Prostate gland (tissue), 2 donors: ENCODE data around the gene RAB13. TPM values are rescaled to one million over a fixed set of nuclear protein-coding genes. Genes with fewer than 3 reads are reported as not detected.

ENCODE experiments used
- DNase-seq: peaks from one replicate; pipeline ENCODE4 v3.0.0-alpha.2; 2019; ENCODE audit warnings: low spot score
- H3K27ac ChIP-seq, 2 donors: fragments of 200-600 bp; sonication (generic); 2 replicates each; pipeline ENCODE4 v1.5.1; 2017 to 2019
- H3K27me3 ChIP-seq: fragments of 200-600 bp; sonication (generic); replicated peaks from 2 replicates; pipeline ENCODE4 v1.5.1; 2019; ENCODE audit not compliant: insufficient read depth
- H3K36me3 ChIP-seq, 2 donors: fragments of 200-600 bp; sonication (generic); 1 replicate in 1 of 2; 2 replicates in 1 of 2; pipeline versions ENCODE4 v1.5.1 to v1.8.1; 2017 to 2019
- H3K4me1 ChIP-seq: fragments of 200-600 bp; sonication (generic); replicated peaks from 2 replicates; pipeline ENCODE4 v1.5.1; 2019
- H3K4me3 ChIP-seq, 2 donors: fragments of 200-600 bp; sonication (generic); 2 replicates each; pipeline ENCODE4 v1.5.1; 2017 to 2019
- H3K9me3 ChIP-seq: fragments of 200-600 bp; sonication (generic); 2 replicates; pipeline ENCODE4 v1.5.1; 2017
- POLR2A ChIP-seq: fragments of 450-650 bp; IDR thresholded peaks from one replicate; pipeline ENCODE4 v1.6.1; 2016; ENCODE audit warnings: antibody characterized with exemption, mild to moderate bottlenecking
- POLR2AphosphoS5 ChIP-seq: sonication (generic); formaldehyde crosslinking; IDR thresholded peaks from one replicate; pipeline ENCODE4 v1.6.1; 2017; ENCODE audit warnings: antibody characterized with exemption
- WGBS: methylation state at CpG from one replicate; pipeline ENCODE4 v1.1.5; 2018; 5-methylcytosine and 5-hydroxymethylcytosine counted together
- intact Hi-C: fragments of 100-400 bp; cut with DNase I; formaldehyde crosslinking; loops from one replicate; pipeline ENCODE4 v1.14.2; 2022
- total RNA-seq, 2 donors: library from RNA; depleted of rRNA; stranded (reverse); fragments of >200 nt; gene quantifications; one replicate each; pipeline ENCODE4 v1.1.0, GENCODE V29; 2016
- TF ChIP-seq, protein P1 (sequence below), 4 experiments: fragments of 200-600 bp in 2 of 4; fragments of 450-650 bp in 2 of 4; sonication (generic) in 2 of 4; IDR thresholded peaks; 1 replicate in 3 of 4; 2 replicates in 1 of 4; pipeline ENCODE4 v1.5.1; 2016 to 2019; ENCODE audit warnings: antibody characterized with exemption in 4 of 4, mild to moderate bottlenecking in 2 of 4, moderate library complexity in 2 of 4

Gene RAB13
- total RNA-seq, 2 donors from 2014 or later: 49.1 to 49.3 TPM

DNA sequence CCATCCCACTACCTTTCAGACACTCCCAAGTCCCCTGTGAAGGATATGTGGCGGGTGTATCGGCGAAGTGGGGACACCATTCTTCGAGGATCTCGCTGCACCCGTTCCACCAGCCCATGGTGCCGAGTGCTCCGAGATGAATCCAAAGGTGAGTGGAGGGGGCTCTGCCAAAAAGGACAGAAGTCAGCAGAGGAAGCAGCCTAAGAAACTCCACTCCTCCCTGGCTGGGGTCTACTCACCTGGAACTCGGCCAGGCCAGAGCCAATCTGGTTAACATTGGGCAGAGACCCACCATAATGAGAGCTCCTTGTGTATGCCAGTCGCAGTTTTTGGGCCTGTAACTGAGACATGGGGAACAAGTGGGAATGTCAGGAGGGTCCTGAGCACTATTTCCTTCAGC lies 31.3 kb downstream of the RAB13 start:
- peaks cover 15 to 19% of the 10 kb centered on the region in 2 donors for H3K36me3 ChIP-seq
- H3K27me3 ChIP-seq: no peaks in the 10 kb centered on the region
- H3K27ac ChIP-seq: no peak overlapping the region
- intact Hi-C loops: no loop called here
- no peaks in the 10 kb centered on the region for H3K9me3 ChIP-seq
- DNase-seq: no peak
- H3K4me3 ChIP-seq: no peak overlapping the region
- 92% methylated on average over 10 of the region's 10 CpGs for WGBS
- TF ChIP-seq, protein P1, sequence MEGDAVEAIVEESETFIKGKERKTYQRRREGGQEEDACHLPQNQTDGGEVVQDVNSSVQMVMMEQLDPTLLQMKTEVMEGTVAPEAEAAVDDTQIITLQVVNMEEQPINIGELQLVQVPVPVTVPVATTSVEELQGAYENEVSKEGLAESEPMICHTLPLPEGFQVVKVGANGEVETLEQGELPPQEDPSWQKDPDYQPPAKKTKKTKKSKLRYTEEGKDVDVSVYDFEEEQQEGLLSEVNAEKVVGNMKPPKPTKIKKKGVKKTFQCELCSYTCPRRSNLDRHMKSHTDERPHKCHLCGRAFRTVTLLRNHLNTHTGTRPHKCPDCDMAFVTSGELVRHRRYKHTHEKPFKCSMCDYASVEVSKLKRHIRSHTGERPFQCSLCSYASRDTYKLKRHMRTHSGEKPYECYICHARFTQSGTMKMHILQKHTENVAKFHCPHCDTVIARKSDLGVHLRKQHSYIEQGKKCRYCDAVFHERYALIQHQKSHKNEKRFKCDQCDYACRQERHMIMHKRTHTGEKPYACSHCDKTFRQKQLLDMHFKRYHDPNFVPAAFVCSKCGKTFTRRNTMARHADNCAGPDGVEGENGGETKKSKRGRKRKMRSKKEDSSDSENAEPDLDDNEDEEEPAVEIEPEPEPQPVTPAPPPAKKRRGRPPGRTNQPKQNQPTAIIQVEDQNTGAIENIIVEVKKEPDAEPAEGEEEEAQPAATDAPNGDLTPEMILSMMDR (IDR thresholded peaks at IDR 0.05): no peak
- TF ChIP-seq POLR2A (no peak), POLR2AphosphoS5 (no peak)
- no peaks in the 10 kb centered on the region for H3K4me1 ChIP-seq

DNA sequence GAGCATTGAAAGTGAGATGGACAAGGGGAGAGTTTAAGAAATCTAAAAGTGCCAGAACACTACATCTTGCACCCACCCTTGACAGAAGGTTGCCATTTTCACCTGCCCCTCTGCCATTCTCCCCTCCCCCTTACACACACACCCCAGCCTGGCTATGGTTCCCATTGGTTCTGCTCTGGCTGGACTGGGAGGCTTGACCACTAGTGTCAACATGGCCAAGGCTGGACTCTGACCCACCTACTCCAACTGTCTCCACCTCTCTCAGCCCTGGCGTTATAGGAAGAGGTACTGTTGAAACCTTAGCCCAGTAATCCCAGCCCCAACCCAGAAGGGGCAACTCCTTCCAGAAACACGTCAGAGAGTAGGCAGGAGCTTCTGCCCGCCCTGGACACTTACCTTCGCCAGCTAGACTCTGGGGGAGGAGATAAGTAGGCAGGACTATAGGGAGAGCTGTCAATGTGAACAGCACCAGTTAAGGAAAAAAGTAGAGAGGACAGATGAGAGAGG lies 32.2 kb downstream of the RAB13 start:
- no peak for DNase-seq
- H3K9me3 ChIP-seq: no peaks in the 10 kb centered on the region
- H3K27ac ChIP-seq: no peak overlapping the region
- H3K4me1 ChIP-seq: no peaks in the 10 kb centered on the region
- H3K4me3 ChIP-seq: no peak overlapping the region
- no peaks in the 10 kb centered on the region for H3K27me3 ChIP-seq
- 70% methylated on average over 4 of the region's 4 CpGs for WGBS
- intact Hi-C loops: no loop called here
- no peak for TF ChIP-seq POLR2A
- H3K36me3 ChIP-seq: peaks cover 15 to 19% of the 10 kb centered on the region in 2 donors

DNA sequence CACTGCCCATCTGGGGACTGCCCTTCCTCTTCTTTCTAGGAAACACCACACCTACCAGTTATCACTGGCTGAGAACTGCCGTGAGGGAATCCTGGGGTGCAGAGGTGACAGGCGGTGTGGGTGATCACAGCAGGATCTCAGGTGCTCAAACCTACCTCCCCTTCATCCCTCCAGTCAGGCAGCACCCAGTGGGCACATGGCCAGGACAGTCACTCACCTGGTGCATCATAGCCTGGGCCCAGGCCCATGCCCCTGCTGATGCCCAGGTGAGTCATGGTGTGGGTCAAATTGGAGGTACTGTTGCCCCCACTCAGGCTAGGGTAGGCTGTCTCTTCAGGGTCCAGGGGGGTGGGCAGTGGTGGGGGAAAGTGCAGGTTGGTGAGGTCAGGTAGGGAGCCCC lies 34.3 kb downstream of the RAB13 start:
- Histone ChIP-seq H3K27me3 (no peaks in the 10 kb centered on the region), H3K4me3 (no peak overlapping the region), H3K9me3 (no peaks in the 10 kb centered on the region), H3K27ac (no peak overlapping the region), H3K4me1 (no peaks in the 10 kb centered on the region), H3K36me3 (peaks cover 15 to 19% of the 10 kb centered on the region in 2 donors)
- intact Hi-C loops: no loop called here
- TF ChIP-seq POLR2AphosphoS5 (no peak), POLR2A (no peak)
- TF ChIP-seq, protein P1 (IDR thresholded peaks at IDR 0.05): no peak
- no peak for DNase-seq
- 87% methylated on average over 2 of the region's 2 CpGs for WGBS

DNA sequence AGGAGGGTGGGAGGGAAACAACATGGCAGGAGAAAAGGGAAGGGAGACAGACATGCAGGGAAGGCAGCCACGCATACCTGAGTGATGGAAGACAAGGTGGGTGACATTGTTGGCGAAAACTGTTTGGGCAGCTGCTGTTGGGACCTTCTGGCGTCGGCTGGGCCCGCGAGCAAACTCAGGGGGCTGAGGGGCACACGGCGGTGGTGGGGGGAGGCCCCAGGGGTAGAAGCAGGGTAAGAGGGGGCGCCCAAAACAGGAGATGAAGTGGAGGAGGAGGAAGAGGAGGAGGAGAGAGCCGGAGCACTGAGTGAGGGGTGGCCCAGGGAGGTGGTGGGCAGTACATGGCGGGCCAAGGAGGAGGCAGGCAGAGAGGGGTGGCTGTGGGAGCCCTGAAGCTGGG lies 35.0 kb downstream of the RAB13 start:
- no peak for DNase-seq
- peaks cover 15 to 19% of the 10 kb centered on the region in 2 donors for H3K36me3 ChIP-seq
- no peaks in the 10 kb centered on the region for H3K4me1 ChIP-seq
- WGBS: 88% methylated on average over 11 of the region's 11 CpGs
- no peaks in the 10 kb centered on the region for H3K9me3 ChIP-seq
- H3K27ac ChIP-seq: no peak overlapping the region
- H3K27me3 ChIP-seq: no peaks in the 10 kb centered on the region
- TF ChIP-seq, protein P1 (IDR thresholded peaks at IDR 0.05): no peak
- no peak for TF ChIP-seq POLR2AphosphoS5
- TF ChIP-seq POLR2A: no peak
- no peak overlapping the region for H3K4me3 ChIP-seq
- intact Hi-C loops: no loop called here

DNA sequence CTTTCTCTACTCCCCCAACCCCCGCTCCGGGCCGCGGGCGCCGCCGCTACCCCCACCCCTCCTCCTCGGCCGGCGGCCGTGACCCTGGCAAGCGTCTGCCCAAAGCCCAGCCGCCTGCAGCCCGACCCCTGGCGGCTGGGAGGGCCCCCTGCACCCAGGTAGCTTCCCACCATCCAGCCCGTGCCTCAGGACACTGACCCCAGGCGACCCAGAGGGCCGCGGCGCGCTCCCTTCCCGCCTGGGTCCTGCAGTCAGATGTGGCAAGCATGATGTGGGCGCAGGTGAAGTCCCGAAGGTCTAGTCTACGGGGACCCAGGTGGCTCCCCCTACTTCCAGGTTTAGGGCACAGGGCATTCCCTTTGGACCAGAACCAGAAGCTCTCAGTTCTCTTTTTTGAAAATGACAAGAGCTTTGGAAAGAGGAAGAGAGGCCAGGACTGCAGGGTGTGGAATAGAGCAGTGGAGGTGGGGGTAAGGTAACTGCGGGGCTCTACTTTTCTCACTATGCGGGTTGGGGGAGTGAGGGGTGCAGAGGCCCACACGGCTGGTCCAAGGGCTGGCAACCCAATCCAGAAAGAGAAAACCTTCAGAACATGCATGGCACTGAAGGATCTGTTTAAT lies 39.4 kb downstream of the RAB13 start, which contains the start of gene DENND4B:
Gene DENND4B, minus strand, starts transcription at position 97 of the 620 bp plus-strand sequence. CDS start 2,344 bp downstream, outside the sequence.
- WGBS: 10% methylated on average over 21 of the region's 28 CpGs
- Histone ChIP-seq H3K36me3 (peaks cover 8% of the 10 kb centered on the region in 2 donors), H3K27me3 (no peaks in the 10 kb centered on the region), H3K27ac (peak within 1 kb of the TSS; percentile 92 to 96), H3K4me3 (peak within 1 kb of the TSS; percentile 92 to 95), H3K9me3 (no peaks in the 10 kb centered on the region), H3K4me1 (no peaks in the 10 kb centered on the region)
- DNase-seq: peak; percentile 71
- no peak for TF ChIP-seq POLR2A
- TF ChIP-seq, protein P1 (IDR thresholded peaks at IDR 0.05): peak; percentile 92 to 93 (median 93)
- peak; percentile 48 for TF ChIP-seq POLR2AphosphoS5
- intact Hi-C loops: loop anchor here (5.0 kb wide), 3 partner anchors 41 to 149 kb away; partner anchors contain the start of gene RAB13
